Esophagus muscularis mucosa (tissue), 4 donors: Measurements from ENCODE around the gene KAZN. TPM values are rescaled to one million over a fixed set of nuclear protein-coding genes. Genes with fewer than 3 reads are reported as not detected.

Experiments
- DNase-seq: peaks from one replicate; pipeline ENCODE4 v3.0.0-alpha.2; 2017; ENCODE audit errors: extremely low spot score
- H3K27ac ChIP-seq, 4 donors: fragments of 200-600 bp; sonication (generic); replicated peaks in 1 of 4; 1 replicate in 3 of 4; 2 replicates in 1 of 4; pipeline ENCODE4 v1.5.1; 2016 to 2019; ENCODE audit warnings: mild to moderate bottlenecking in 1 of 4
- H3K27me3 ChIP-seq, 4 donors: fragments of 200-600 bp; sonication (generic); one replicate each; pipeline versions ENCODE4 v1.5.1 to v1.6.0; 2016 to 2019
- H3K36me3 ChIP-seq, 4 donors: fragments of 200-600 bp; sonication (generic); one replicate each; pipeline ENCODE4 v1.5.1; 2016 to 2019
- H3K4me1 ChIP-seq, 4 donors: fragments of 200-600 bp; sonication (generic); one replicate each; pipeline ENCODE4 v1.5.1; 2016 to 2019
- H3K4me3 ChIP-seq, 4 donors: fragments of 200-600 bp; sonication (generic); 1 replicate in 2 of 4; 2 replicates in 2 of 4; pipeline ENCODE4 v1.5.1; 2016 to 2019; ENCODE audit warnings: mild to moderate bottlenecking in 4 of 4, moderate library complexity in 1 of 4
- H3K9me3 ChIP-seq, 4 donors: fragments of 200-600 bp; sonication (generic); 1 replicate in 3 of 4; 2 replicates in 1 of 4; pipeline ENCODE4 v1.5.1; 2016 to 2019
- CTCF ChIP-seq, 3 experiments: fragments of 200-600 bp in 2 of 3; fragments of 450-650 bp in 1 of 3; sonication (generic) in 2 of 3; IDR thresholded peaks; one replicate each; pipeline ENCODE4 v1.5.1; 2017 to 2019; ENCODE audit warnings: antibody characterized with exemption in 3 of 3, mild to moderate bottlenecking in 2 of 3, moderate library complexity in 1 of 3
- EP300 ChIP-seq: sonication (generic); formaldehyde crosslinking; IDR thresholded peaks from one replicate; pipeline ENCODE4 v1.6.1; 2017; ENCODE audit warnings: antibody characterized with exemption
- POLR2A ChIP-seq: fragments of 450-650 bp; IDR thresholded peaks from one replicate; pipeline ENCODE4 v1.6.1; 2017; ENCODE audit warnings: antibody characterized with exemption, moderate library complexity, mild to moderate bottlenecking, low read depth
- POLR2AphosphoS5 ChIP-seq, 2 donors: sonication (generic); formaldehyde crosslinking; IDR thresholded peaks; one replicate each; pipeline ENCODE4 v1.6.1; 2017; ENCODE audit warnings: antibody characterized with exemption in 2 of 2
- WGBS: methylation state at CpG from one replicate; pipeline ENCODE4 v1.1.5; 2018; 5-methylcytosine and 5-hydroxymethylcytosine counted together
- intact Hi-C: fragments of 100-400 bp; cut with DNase I; formaldehyde crosslinking; loops from one replicate; pipeline ENCODE4 v1.15.1; 2023
- total RNA-seq, 4 donors: library from RNA; depleted of rRNA; stranded (reverse); fragments of >200 nt; gene quantifications; one replicate each; pipeline versions ENCODE4 v1.1.0 to v1.2.1, GENCODE V29; 2016

KAZN gene
- total RNA-seq, 4 donors from 2014 or later = 9.9 to 14.1 (median 11.9) TPM

GRCh38 chr1:14639291-14640050 is 41.0 kb downstream of the KAZN start:
- peaks cover 0 to 13% (median 8%) of the 10 kb centered on the region in 4 donors for H3K9me3 ChIP-seq
- TF ChIP-seq EP300 = no peak
- no peak for TF ChIP-seq CTCF (IDR thresholded peaks at IDR 0.05)
- no peak for TF ChIP-seq POLR2A
- no peak for TF ChIP-seq POLR2AphosphoS5 (IDR thresholded peaks at IDR 0.05)
- no peaks in the 10 kb centered on the region for H3K36me3 ChIP-seq
- H3K27me3 ChIP-seq = peaks cover 0 to 15% (median 0%) of the 10 kb centered on the region in 4 donors
- no peak overlapping the region for H3K4me3 ChIP-seq
- no peak for DNase-seq
- intact Hi-C loops = no loop called here
- no peaks in the 10 kb centered on the region for H3K4me1 ChIP-seq
- 88% methylated on average over 15 of the region's 15 CpGs for WGBS
- H3K27ac ChIP-seq = no peak overlapping the region

GRCh38 chr1:14642712-14643111 is 44.2 kb downstream of the KAZN start:
- Histone ChIP-seq H3K36me3 (no peaks in the 10 kb centered on the region), H3K4me1 (no peaks in the 10 kb centered on the region), H3K27ac (no peak overlapping the region), H3K27me3 (no peaks in the 10 kb centered on the region), H3K4me3 (no peak overlapping the region), H3K9me3 (peaks cover 0 to 21% (median 12%) of the 10 kb centered on the region in 4 donors)
- intact Hi-C loops = no loop called here
- DNase-seq = no peak
- no peak for TF ChIP-seq EP300
- TF ChIP-seq POLR2A = no peak
- TF ChIP-seq POLR2AphosphoS5 (IDR thresholded peaks at IDR 0.05) = no peak
- no peak for TF ChIP-seq CTCF (IDR thresholded peaks at IDR 0.05)
- WGBS = 90% methylated on average over 3 of the region's 3 CpGs

GRCh38 chr1:14646973-14647372 is 48.5 kb downstream of the KAZN start:
- no peak for TF ChIP-seq CTCF (IDR thresholded peaks at IDR 0.05)
- no peak for TF ChIP-seq POLR2AphosphoS5 (IDR thresholded peaks at IDR 0.05)
- no peak for TF ChIP-seq EP300
- TF ChIP-seq POLR2A = no peak

GRCh38 chr1:14647777-14648176 is 49.3 kb downstream of the KAZN start:
- DNase-seq = no peak
- Histone ChIP-seq H3K36me3 (no peaks in the 10 kb centered on the region), H3K27me3 (no peaks in the 10 kb centered on the region), H3K4me3 (no peak overlapping the region), H3K9me3 (peaks cover 0 to 18% (median 11%) of the 10 kb centered on the region in 4 donors), H3K27ac (no peak overlapping the region), H3K4me1 (peaks cover 0 to 14% (median 8%) of the 10 kb centered on the region in 4 donors)
- WGBS = 71% methylated on average over 3 of the region's 3 CpGs
- TF ChIP-seq POLR2A = no peak
- no peak for TF ChIP-seq CTCF (IDR thresholded peaks at IDR 0.05)
- TF ChIP-seq POLR2AphosphoS5 (IDR thresholded peaks at IDR 0.05) = no peak
- no peak for TF ChIP-seq EP300
- intact Hi-C loops = no loop called here

More at GRCh38 chr1:14646973-14647372, 48.5 kb downstream of the KAZN start:
- peaks cover 0 to 21% (median 12%) of the 10 kb centered on the region in 4 donors for H3K9me3 ChIP-seq
- no peak for DNase-seq
- intact Hi-C loops = no loop called here
- peaks cover 0 to 14% (median 8%) of the 10 kb centered on the region in 4 donors for H3K4me1 ChIP-seq
- H3K27me3 ChIP-seq = no peaks in the 10 kb centered on the region
- H3K36me3 ChIP-seq = no peaks in the 10 kb centered on the region
- H3K4me3 ChIP-seq = no peak overlapping the region
- H3K27ac ChIP-seq = no peak overlapping the region
- WGBS = 88% methylated on average over 8 of the region's 8 CpGs
